ENCODE measurements around the gene CCDC187.

GRCh38 chr9:136335296-136336155, 31.6 kb upstream of the CCDC187 start:
- TF ChIP-seq CTCF (IDR thresholded peaks at IDR 0.05) (no peak), POLR2A (IDR thresholded peaks at IDR 0.05) (no peak)
